HG02884 (cell line): ENCODE data around the gene FBXL17.
"Not testable (repeated sequence)": the region's sequence is repeated elsewhere in the genome, so short reads cannot be mapped to it uniquely, and the experiment has no call there.

Source experiments
- ATAC-seq: cut with Tn5 transposase; IDR thresholded peaks from one replicate; pipeline ENCODE4 v1.9.1; 2021; ENCODE audit warnings: mild to moderate bottlenecking, moderate library complexity; ENCODE audit not compliant: unreplicated experiment

FBXL17 gene

GRCh38 chr5:108315829-108316228 lies 66.1 kb downstream of the FBXL17 start:
- no peak for ATAC-seq

- no peak for ATAC-seq
Observed at GRCh38 chr5:108312258-108312657, 69.6 kb downstream of the FBXL17 start.

GRCh38 chr5:108311682-108312081 lies 70.2 kb downstream of the FBXL17 start:
- ATAC-seq = no peak

- no peak for ATAC-seq
Observed at GRCh38 chr5:108303611-108304010, 78.3 kb downstream of the FBXL17 start.

GRCh38 chr5:108303086-108303485 lies 78.8 kb downstream of the FBXL17 start:
- no peak for ATAC-seq

- ATAC-seq = no peak
Observed at GRCh38 chr5:108297042-108297601, 84.8 kb downstream of the FBXL17 start.

GRCh38 chr5:108295578-108296368 lies 86.1 kb downstream of the FBXL17 start:
- no peak for ATAC-seq

GRCh38 chr5:108280960-108281569 lies 100.8 kb downstream of the FBXL17 start:
- ATAC-seq = no peak

GRCh38 chr5:108280248-108280647 lies 101.7 kb downstream of the FBXL17 start:
- no peak for ATAC-seq

GRCh38 chr5:108278285-108279240 lies 103.3 kb downstream of the FBXL17 start:
- ATAC-seq = no peak

- no peak for ATAC-seq
Observed at GRCh38 chr5:108276187-108277050, 105.5 kb downstream of the FBXL17 start.

- ATAC-seq = not testable (repeated sequence)
Observed at GRCh38 chr5:108274080-108274479, 107.8 kb downstream of the FBXL17 start.

- ATAC-seq = no peak
Observed at GRCh38 chr5:108271127-108271526, 110.8 kb downstream of the FBXL17 start.

GRCh38 chr5:108266242-108266641 lies 115.7 kb downstream of the FBXL17 start:
- ATAC-seq = no peak

GRCh38 chr5:108264533-108264932 lies 117.4 kb downstream of the FBXL17 start:
- no peak for ATAC-seq

GRCh38 chr5:108263338-108263737 lies 118.6 kb downstream of the FBXL17 start:
- ATAC-seq = no peak

- no peak for ATAC-seq
Observed at GRCh38 chr5:108260858-108261170, 121.1 kb downstream of the FBXL17 start.

GRCh38 chr5:108260117-108260857 lies 121.6 kb downstream of the FBXL17 start:
- ATAC-seq = peak; percentile 93

- no peak for ATAC-seq
Observed at GRCh38 chr5:108259306-108259705, 122.6 kb downstream of the FBXL17 start.

- no peak for ATAC-seq
Observed at GRCh38 chr5:108257996-108258395, 123.9 kb downstream of the FBXL17 start.
